Uterus (tissue), 4 donors: ENCODE data around the gene ASAP2. TPM values are rescaled to one million over a fixed set of nuclear protein-coding genes. Genes with fewer than 3 reads are reported as not detected.

ENCODE experiments used
- DNase-seq, 2 donors: peaks; one replicate each; pipeline ENCODE4 v3.0.0-alpha.2; 2019 to 2020
- H3K27ac ChIP-seq, 2 donors: fragments of 200-600 bp; sonication (generic); 1 replicate in 1 of 2; 2 replicates in 1 of 2; pipeline ENCODE4 v1.5.1; 2016 to 2018
- H3K27me3 ChIP-seq, 2 donors: fragments of 200-600 bp; sonication (generic); one replicate each; pipeline ENCODE4 v1.5.1; 2018 to 2019; ENCODE audit warnings: control low read depth in 1 of 2
- H3K36me3 ChIP-seq, 2 donors: fragments of 200-600 bp; sonication (generic); one replicate each; pipeline ENCODE4 v1.5.1; 2019; ENCODE audit warnings: control low read depth in 1 of 2
- H3K4me1 ChIP-seq, 2 donors: fragments of 200-600 bp; sonication (generic); one replicate each; pipeline ENCODE4 v1.5.1; 2018 to 2019; ENCODE audit warnings: control low read depth in 1 of 2
- H3K4me3 ChIP-seq, 2 donors: fragments of 200-600 bp; sonication (generic); 1 replicate in 1 of 2; 2 replicates in 1 of 2; pipeline ENCODE4 v1.5.1; 2018 to 2019; ENCODE audit warnings: mild to moderate bottlenecking in 1 of 2
- H3K9me3 ChIP-seq, 2 donors: fragments of 200-600 bp; sonication (generic); one replicate each; pipeline ENCODE4 v1.5.1; 2019; ENCODE audit warnings: control low read depth in 1 of 2
- POLR2A ChIP-seq, 2 donors: fragments of 450-650 bp; IDR thresholded peaks; one replicate each; pipeline ENCODE4 v1.6.1; 2016; ENCODE audit warnings: antibody characterized with exemption in 2 of 2, mild to moderate bottlenecking in 1 of 2, moderate library complexity in 1 of 2
- intact Hi-C: fragments of 100-400 bp; cut with DNase I; formaldehyde crosslinking; loops from one replicate; pipeline ENCODE4 v1.15.1; 2023; ENCODE audit warnings: low total_unique reads
- total RNA-seq, 4 donors: library from RNA; depleted of rRNA in 3 of 4; stranded (reverse); fragments of >200 nt in 3 of 4; gene quantifications; one replicate each; pipeline versions ENCODE4 v1.1.0 to v1.2.4, GENCODE V29; 2014 to 2023
- TF ChIP-seq, protein P1 (sequence below), 4 experiments: fragments of 200-600 bp in 2 of 4; fragments of 450-650 bp in 2 of 4; sonication (generic) in 2 of 4; IDR thresholded peaks; one replicate each; pipeline ENCODE4 v1.5.1; 2016 to 2019; ENCODE audit warnings: antibody characterized with exemption in 4 of 4, mild to moderate bottlenecking in 2 of 4, moderate library complexity in 1 of 4
- donor health status: DM: yes; HTN: yes; CAD: no.

Gene ASAP2
- total RNA-seq, 4 donors from 2014 or later = 24.3 to 55.5 (median 31.3) TPM

- no peak for DNase-seq
- Histone ChIP-seq H3K4me1 (peaks cover 0 to 16% of the 10 kb centered on the region in 2 donors), H3K36me3 (no peaks in the 10 kb centered on the region), H3K9me3 (no peaks in the 10 kb centered on the region), H3K27ac (no peak overlapping the region), H3K4me3 (no peak overlapping the region), H3K27me3 (no peaks in the 10 kb centered on the region)
- TF ChIP-seq, protein P1, sequence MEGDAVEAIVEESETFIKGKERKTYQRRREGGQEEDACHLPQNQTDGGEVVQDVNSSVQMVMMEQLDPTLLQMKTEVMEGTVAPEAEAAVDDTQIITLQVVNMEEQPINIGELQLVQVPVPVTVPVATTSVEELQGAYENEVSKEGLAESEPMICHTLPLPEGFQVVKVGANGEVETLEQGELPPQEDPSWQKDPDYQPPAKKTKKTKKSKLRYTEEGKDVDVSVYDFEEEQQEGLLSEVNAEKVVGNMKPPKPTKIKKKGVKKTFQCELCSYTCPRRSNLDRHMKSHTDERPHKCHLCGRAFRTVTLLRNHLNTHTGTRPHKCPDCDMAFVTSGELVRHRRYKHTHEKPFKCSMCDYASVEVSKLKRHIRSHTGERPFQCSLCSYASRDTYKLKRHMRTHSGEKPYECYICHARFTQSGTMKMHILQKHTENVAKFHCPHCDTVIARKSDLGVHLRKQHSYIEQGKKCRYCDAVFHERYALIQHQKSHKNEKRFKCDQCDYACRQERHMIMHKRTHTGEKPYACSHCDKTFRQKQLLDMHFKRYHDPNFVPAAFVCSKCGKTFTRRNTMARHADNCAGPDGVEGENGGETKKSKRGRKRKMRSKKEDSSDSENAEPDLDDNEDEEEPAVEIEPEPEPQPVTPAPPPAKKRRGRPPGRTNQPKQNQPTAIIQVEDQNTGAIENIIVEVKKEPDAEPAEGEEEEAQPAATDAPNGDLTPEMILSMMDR (IDR thresholded peaks at IDR 0.05) = no peak
- no peak for TF ChIP-seq POLR2A (IDR thresholded peaks at IDR 0.05)
- intact Hi-C loops = no loop called here
These were observed 71.8 kb downstream of the ASAP2 start for GRCh38 chr2:9278439-9278838.

- no peaks in the 10 kb centered on the region for H3K27me3 ChIP-seq
- intact Hi-C loops = no loop called here
- H3K4me3 ChIP-seq = no peak overlapping the region
- no peak overlapping the region for H3K27ac ChIP-seq
- TF ChIP-seq POLR2A (IDR thresholded peaks at IDR 0.05) = no peak
- TF ChIP-seq, protein P1 (IDR thresholded peaks at IDR 0.05) = no peak
- H3K4me1 ChIP-seq = peaks cover 0 to 16% of the 10 kb centered on the region in 2 donors
- H3K9me3 ChIP-seq = no peaks in the 10 kb centered on the region
- no peak for DNase-seq
- no peaks in the 10 kb centered on the region for H3K36me3 ChIP-seq
These were observed 72.8 kb downstream of the ASAP2 start for GRCh38 chr2:9279426-9279825.

DNA sequence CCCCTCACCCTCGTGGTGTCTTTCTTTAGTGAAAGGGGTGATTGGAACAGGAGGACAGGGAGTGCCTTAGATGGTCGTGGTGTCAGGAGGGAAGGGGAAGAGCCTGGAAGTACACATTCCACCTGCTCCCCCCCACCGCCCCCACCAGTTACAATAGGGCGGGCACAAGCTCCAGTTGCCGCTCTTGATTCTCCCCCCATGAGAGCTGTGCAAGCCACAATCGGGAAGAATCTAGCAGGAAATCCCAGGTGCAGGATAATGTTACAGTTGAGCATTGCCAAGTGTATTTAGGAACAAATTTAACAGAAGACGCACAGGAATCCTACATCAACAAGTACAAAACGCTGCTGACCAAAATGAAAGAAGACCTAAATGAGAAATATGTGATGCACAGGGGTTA, 73.6 kb downstream of the ASAP2 start:
- DNase-seq = no peak

GRCh38 chr2:9281145-9281544, 74.5 kb downstream of the ASAP2 start:
- H3K4me1 ChIP-seq = peaks cover 0 to 7% of the 10 kb centered on the region in 2 donors
- no peak for TF ChIP-seq POLR2A (IDR thresholded peaks at IDR 0.05)
- TF ChIP-seq, protein P1 (IDR thresholded peaks at IDR 0.05) = no peak

More for the DNA sequence above, 73.6 kb downstream of the ASAP2 start:
- Histone ChIP-seq H3K4me3 (no peak overlapping the region), H3K9me3 (no peaks in the 10 kb centered on the region), H3K36me3 (no peaks in the 10 kb centered on the region), H3K4me1 (peaks cover 0 to 16% of the 10 kb centered on the region in 2 donors), H3K27ac (no peak overlapping the region), H3K27me3 (no peaks in the 10 kb centered on the region)
- TF ChIP-seq, protein P1 (IDR thresholded peaks at IDR 0.05) = no peak
- no peak for TF ChIP-seq POLR2A (IDR thresholded peaks at IDR 0.05)
- intact Hi-C loops = no loop called here

DNA sequence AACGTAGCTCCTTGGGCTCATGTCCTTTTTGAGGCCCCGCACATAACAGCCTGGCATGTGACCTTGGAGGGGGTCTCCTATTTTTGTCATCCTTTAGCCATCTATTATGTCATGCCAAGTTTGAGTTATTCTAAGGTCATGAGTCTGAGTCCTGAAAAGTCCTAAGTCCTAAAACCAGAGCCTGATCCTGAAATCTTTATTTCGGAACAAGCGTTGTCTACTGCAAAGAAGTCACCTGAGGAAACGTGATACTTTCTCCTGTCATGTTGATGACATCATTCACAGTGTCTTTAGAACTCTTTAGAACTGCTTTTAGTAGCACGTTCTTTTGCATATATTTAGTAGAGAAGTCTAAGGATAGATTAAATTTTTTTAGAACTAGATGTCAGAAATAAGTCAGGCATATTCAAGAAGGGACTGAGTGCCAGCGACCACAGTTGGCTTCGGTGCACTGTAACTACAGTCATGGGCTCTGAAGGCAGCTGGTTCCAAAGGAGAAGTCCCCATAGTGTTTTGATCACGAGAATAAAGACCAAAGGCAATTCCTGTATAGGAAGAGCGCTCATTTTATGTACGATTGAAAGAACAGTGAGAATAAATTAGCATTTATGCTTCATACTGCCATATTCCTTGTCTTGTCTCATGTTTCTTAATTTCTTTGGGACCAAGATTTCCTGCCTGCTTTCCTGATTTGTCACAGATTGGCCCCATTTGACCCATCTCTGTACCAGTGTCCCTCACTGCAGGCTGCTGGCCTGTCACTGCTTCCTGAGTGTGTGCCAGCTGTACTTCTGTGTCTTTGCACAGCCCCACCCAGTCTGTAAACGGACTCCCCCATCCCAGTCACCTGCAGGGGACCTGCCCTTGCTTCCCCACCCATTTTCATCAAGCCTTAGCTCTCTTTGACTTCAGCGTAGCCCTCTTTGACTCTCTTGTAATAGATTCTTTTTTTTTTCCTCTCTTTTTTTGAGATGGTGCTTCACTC, 75.8 kb downstream of the ASAP2 start:
- Histone ChIP-seq H3K4me1 (no peaks in the 10 kb centered on the region), H3K27ac (no peak overlapping the region)

More at GRCh38 chr2:9281145-9281544, 74.5 kb downstream of the ASAP2 start:
- intact Hi-C loops = no loop called here
- no peak overlapping the region for H3K4me3 ChIP-seq
- H3K27ac ChIP-seq = no peak overlapping the region
- no peaks in the 10 kb centered on the region for H3K27me3 ChIP-seq
- no peak for DNase-seq
- no peaks in the 10 kb centered on the region for H3K36me3 ChIP-seq
- no peaks in the 10 kb centered on the region for H3K9me3 ChIP-seq

More for the DNA sequence above, 75.8 kb downstream of the ASAP2 start:
- no peak for TF ChIP-seq POLR2A (IDR thresholded peaks at IDR 0.05)
- TF ChIP-seq, protein P1 (IDR thresholded peaks at IDR 0.05) = no peak
- intact Hi-C loops = no loop called here
- H3K4me3 ChIP-seq = no peak overlapping the region
- H3K27me3 ChIP-seq = no peaks in the 10 kb centered on the region
- DNase-seq = no peak
- no peaks in the 10 kb centered on the region for H3K36me3 ChIP-seq
- H3K9me3 ChIP-seq = no peaks in the 10 kb centered on the region
